HepG2 (cell line): ENCODE results near the gene GJB5. TPM values are rescaled to one million over a fixed set of nuclear protein-coding genes. Genes with fewer than 3 reads are reported as not detected.
A peak's percentile ranks its signal among the peaks of the same experiment; 100 is the strongest.

Experiments
- ATAC-seq: fragments of 200-7000 bp; cut with Tn5 transposase; 3 replicates; pipeline ENCODE4 v1.9.1; 2020; ENCODE audit warnings: mild to moderate bottlenecking, moderate library complexity
- BruUV-seq: library from RNA; stranded (reverse); fragments of 400-500 nt; replicated peaks from 2 replicates; lab custom pipeline; 2021; lab: Mats Ljungman, UMichigan
- CTCF ChIA-PET: fragments of 300-600 bp; formaldehyde crosslinking; extraction: SDS; loops from one replicate; lab custom pipeline; 2021; ENCODE audit warnings: low total read pairs, inconsistent platforms, low intra/inter-chr PET ratio; lab: Yijun Ruan, JAX
- POLR2A ChIA-PET: fragments of 350-600 bp; sonication (Branson Sonifier 250); formaldehyde crosslinking; loops from one replicate; lab custom pipeline; 2020; ENCODE audit warnings: antibody characterized with exemption, inconsistent platforms; lab: Yijun Ruan, JAX
- DNase-seq: peaks from one replicate; pipeline ENCODE4 v3.0.0-alpha.2; 2015; ENCODE audit warnings: low spot score
- FAIRE-seq: peaks from 3 replicates; lab custom pipeline; 2011; peaks lifted over from hg19 to GRCh38; lab: Jason Lieb, UNC
- H2AFZ ChIP-seq: one replicate; pipeline ENCODE4 v1.6.1; 2011; ENCODE audit warnings: low read length, inconsistent platforms
- H3K27ac ChIP-seq: fragments of 300-600 bp; 3 replicates; pipeline ENCODE4 v1.8.0; 2011; ENCODE audit warnings: mixed run types, mild to moderate bottlenecking, mixed read lengths, low read length, inconsistent platforms; ENCODE audit not compliant: insufficient read depth; ENCODE audit errors: extremely low read length
- H3K27me3 ChIP-seq, 2 experiments: fragments of 200-600 bp in 1 of 2; 2 replicates in 1 of 2; 3 replicates in 1 of 2; pipeline versions ENCODE4 v1.6.0 to v1.8.0; 2011; ENCODE audit warnings: low read length in 2 of 2, mild to moderate bottlenecking in 2 of 2, moderate library complexity in 2 of 2, inconsistent platforms in 1 of 2; ENCODE audit not compliant: insufficient read depth in 2 of 2, control insufficient read depth in 1 of 2
- H3K36me3 ChIP-seq, 2 experiments: fragments of 200-600 bp in 1 of 2; replicated peaks in 1 of 2; 2 replicates in 1 of 2; 3 replicates in 1 of 2; pipeline versions ENCODE4 v1.5.1 to v1.8.0; 2011; ENCODE audit warnings: low read length in 2 of 2, inconsistent platforms in 1 of 2; ENCODE audit not compliant: insufficient read depth in 2 of 2, control insufficient read depth in 1 of 2
- H3K4me1 ChIP-seq: 2 replicates; pipeline ENCODE4 v1.5.1; 2012; ENCODE audit warnings: low read length, inconsistent platforms; ENCODE audit not compliant: insufficient read depth
- H3K4me2 ChIP-seq: 2 replicates; pipeline ENCODE4 v1.6.0; 2011; ENCODE audit warnings: low read depth, low read length, inconsistent platforms
- H3K4me3 ChIP-seq, 3 experiments: fragments of 200-600 bp in 1 of 3; sonication (generic), shearing (Covaris generic) in 1 of 3; replicated peaks in 1 of 3; 2 replicates each; pipeline ENCODE4 v1.5.1; 2011 to 2016; ENCODE audit warnings: low read length in 3 of 3, inconsistent platforms in 2 of 3, low read depth in 2 of 3, mild to moderate bottlenecking in 2 of 3, control low read depth in 1 of 3, mixed read lengths in 1 of 3; ENCODE audit not compliant: insufficient read depth in 1 of 3
- H3K79me2 ChIP-seq: one replicate; pipeline ENCODE4 v1.6.1; 2011; ENCODE audit warnings: low read length, inconsistent platforms; ENCODE audit not compliant: insufficient read depth
- H3K9ac ChIP-seq: 2 replicates; pipeline ENCODE4 v1.6.0; 2011; ENCODE audit warnings: mild to moderate bottlenecking, low read depth, low read length, inconsistent platforms; ENCODE audit not compliant: insufficient read depth
- H3K9me3 ChIP-seq: 2 replicates; pipeline ENCODE4 v1.5.1; 2012; ENCODE audit warnings: mild to moderate bottlenecking, low read length
- H4K20me1 ChIP-seq: 2 replicates; pipeline ENCODE4 v1.6.0; 2011; ENCODE audit warnings: inconsistent platforms, mild to moderate bottlenecking, low read length, moderate library complexity; ENCODE audit not compliant: insufficient read depth
- ARNTL ChIP-seq: sonication (generic); formaldehyde crosslinking; IDR thresholded peaks from 2 replicates; pipeline ENCODE4 v1.4.0; 2020; ENCODE audit warnings: mild to moderate bottlenecking, missing genetic modification reagents
- BHLHE40 ChIP-seq: IDR thresholded peaks from 2 replicates; pipeline ENCODE4 v1.6.1; 2011; ENCODE audit warnings: low read length, improper control_type of control experiment
- ZBTB40 ChIP-seq, 2 experiments: fragments of 450-650 bp in 1 of 2; sonication (generic) in 1 of 2; formaldehyde crosslinking in 1 of 2; IDR thresholded peaks; 2 replicates each; pipeline versions ENCODE4 v1.6.1 to v1.8.0; 2016 to 2022; ENCODE audit warnings: antibody characterized with exemption in 1 of 2, mild to moderate bottlenecking in 1 of 2, missing genetic modification reagents in 1 of 2
- ZNF768 ChIP-seq: sonication (generic); formaldehyde crosslinking; IDR thresholded peaks from 2 replicates; pipeline ENCODE4 v1.4.0; 2020; ENCODE audit warnings: missing genetic modification reagents
- WGBS: methylation state at CpG from one replicate; pipeline ENCODE4 v1.1.6; 2017; ENCODE audit warnings: low lambda C conversion rate; 5-methylcytosine and 5-hydroxymethylcytosine counted together
- in situ Hi-C: cut with HindIII; loops from 2 replicates; pipeline ENCODE4 v1.10.0; 2017; ENCODE audit warnings: low pct_unique_long_range_greater_than_20kb; ENCODE audit not compliant: extremely low pct_ligation_motif_present
- intact Hi-C: fragments of 100-400 bp; cut with micrococcal nuclease; formaldehyde crosslinking; loops from one replicate; pipeline ENCODE4 v1.10.0; 2022; ENCODE audit not compliant: unreplicated experiment
- polyA plus RNA-seq, 8 experiments: library from polyadenylated mRNA; depleted of rRNA in 3 of 8; stranded (reverse) in 7 of 8; unstranded in 1 of 8; fragments of >200 nt; fragmentation: Illumina TruSeq in 4 of 8; extraction: Trizol in 4 of 8; gene quantifications; 2 replicates each; pipeline versions ENCODE4 v1.2.1 to v1.2.3, GENCODE V29; 2011 to 2016; ENCODE audit warnings: low read depth in 4 of 8, missing spikeins in 1 of 8, mixed read lengths in 1 of 8; ENCODE audit not compliant: insufficient read depth in 1 of 8
- total RNA-seq, 5 experiments: library from RNA; depleted of rRNA; stranded (reverse); fragments of >200 nt; fragmentation: Illumina TruSeq; extraction: Trizol; gene quantifications; 2 replicates each; pipeline ENCODE4 v1.2.3, GENCODE V29; 2016; ENCODE audit warnings: low read depth in 1 of 5

The GJB5 gene
- total and polyA plus RNA-seq, 2 of the 13 experiments (the other 11 are each of a cell fraction or from before 2014, with no cell fraction given): not detected

- in situ Hi-C loops: loop anchor here (10.0 kb wide), 3 partner anchors 202 to 1112 kb away; no protein-coding TSS in a partner anchor
- FAIRE-seq: no peak
Observed at GRCh38 chr1:34746785-34747637, 7.8 kb upstream of the GJB5 start.

More at GRCh38 chr1:34746785-34747637, 7.8 kb upstream of the GJB5 start:
- BruUV-seq: no TSS peak
- TF ChIP-seq ZNF768 (CRISPR knock-in tag) (peak; percentile 69; the same call in 1 of the 2 replicates), ARNTL (CRISPR knock-in tag) (no peak), ZBTB40 (IDR thresholded peaks at IDR 0.05) (no peak), ZBTB40 (CRISPR knock-in tag; IDR thresholded peaks at IDR 0.05) (no peak), BHLHE40 (no peak)
- TF ChIP-seq, all 625 proteins: peak for 1
- Histone ChIP-seq H3K4me3 (no peak overlapping the region), H3K4me2 (no peak overlapping the region), H3K4me1 (peaks cover 6% of the 10 kb centered on the region; the same call in 1 of the 2 replicates), H3K9ac (no peak overlapping the region), H3K27me3 (peaks cover 0 to 9% of the 10 kb centered on the region in 2 experiments; a peak in 4 of 5 replicates), H3K79me2 (no peaks in the 10 kb centered on the region), H3K27ac (no peak overlapping the region), H2AFZ (no peak overlapping the region), H3K36me3 (no peaks in the 10 kb centered on the region), H3K9me3 (no peaks in the 10 kb centered on the region), H4K20me1 (no peaks in the 10 kb centered on the region)
- POLR2A ChIA-PET: no interaction called here
- no peak for ATAC-seq
- whole genome bisulfite sequencing: 19% methylated on average over 17 of the region's 18 CpGs
- CTCF ChIA-PET: no interaction called here
- intact Hi-C loops: no loop called here
- DNase-seq: no peak
